HepG2 (cell line): ENCODE results near the gene CAPN10. TPM values are rescaled to one million over a fixed set of nuclear protein-coding genes. Genes with fewer than 3 reads are reported as not detected.
A peak's percentile ranks its signal among the peaks of the same experiment; 100 is the strongest.

Experiments used
- ATAC-seq: fragments of 200-7000 bp; cut with Tn5 transposase; 3 replicates; pipeline ENCODE4 v1.9.1; 2020; ENCODE audit warnings: mild to moderate bottlenecking, moderate library complexity
- BruUV-seq: library from RNA; stranded (reverse); fragments of 400-500 nt; replicated peaks from 2 replicates; lab custom pipeline; 2021; lab: Mats Ljungman, UMichigan
- CTCF ChIA-PET: fragments of 300-600 bp; formaldehyde crosslinking; extraction: SDS; loops from one replicate; lab custom pipeline; 2021; ENCODE audit warnings: low total read pairs, inconsistent platforms, low intra/inter-chr PET ratio; lab: Yijun Ruan, JAX
- POLR2A ChIA-PET: fragments of 350-600 bp; sonication (Branson Sonifier 250); formaldehyde crosslinking; loops from one replicate; lab custom pipeline; 2020; ENCODE audit warnings: antibody characterized with exemption, inconsistent platforms; lab: Yijun Ruan, JAX
- DNase-seq: peaks from one replicate; pipeline ENCODE4 v3.0.0-alpha.2; 2015; ENCODE audit warnings: low spot score
- FAIRE-seq: peaks from 3 replicates; lab custom pipeline; 2011; peaks lifted over from hg19 to GRCh38; lab: Jason Lieb, UNC
- H2AFZ ChIP-seq: one replicate; pipeline ENCODE4 v1.6.1; 2011; ENCODE audit warnings: low read length, inconsistent platforms
- H3K27ac ChIP-seq: fragments of 300-600 bp; 3 replicates; pipeline ENCODE4 v1.8.0; 2011; ENCODE audit warnings: mixed run types, mild to moderate bottlenecking, mixed read lengths, low read length, inconsistent platforms; ENCODE audit not compliant: insufficient read depth; ENCODE audit errors: extremely low read length
- H3K27me3 ChIP-seq, 2 experiments: fragments of 200-600 bp in 1 of 2; 2 replicates in 1 of 2; 3 replicates in 1 of 2; pipeline versions ENCODE4 v1.6.0 to v1.8.0; 2011; ENCODE audit warnings: low read length in 2 of 2, mild to moderate bottlenecking in 2 of 2, moderate library complexity in 2 of 2, inconsistent platforms in 1 of 2; ENCODE audit not compliant: insufficient read depth in 2 of 2, control insufficient read depth in 1 of 2
- H3K36me3 ChIP-seq, 2 experiments: fragments of 200-600 bp in 1 of 2; replicated peaks in 1 of 2; 2 replicates in 1 of 2; 3 replicates in 1 of 2; pipeline versions ENCODE4 v1.5.1 to v1.8.0; 2011; ENCODE audit warnings: low read length in 2 of 2, inconsistent platforms in 1 of 2; ENCODE audit not compliant: insufficient read depth in 2 of 2, control insufficient read depth in 1 of 2
- H3K4me1 ChIP-seq: 2 replicates; pipeline ENCODE4 v1.5.1; 2012; ENCODE audit warnings: low read length, inconsistent platforms; ENCODE audit not compliant: insufficient read depth
- H3K4me2 ChIP-seq: 2 replicates; pipeline ENCODE4 v1.6.0; 2011; ENCODE audit warnings: low read depth, low read length, inconsistent platforms
- H3K4me3 ChIP-seq, 3 experiments: fragments of 200-600 bp in 1 of 3; sonication (generic), shearing (Covaris generic) in 1 of 3; replicated peaks in 1 of 3; 2 replicates each; pipeline ENCODE4 v1.5.1; 2011 to 2016; ENCODE audit warnings: low read length in 3 of 3, inconsistent platforms in 2 of 3, low read depth in 2 of 3, mild to moderate bottlenecking in 2 of 3, control low read depth in 1 of 3, mixed read lengths in 1 of 3; ENCODE audit not compliant: insufficient read depth in 1 of 3
- H3K79me2 ChIP-seq: one replicate; pipeline ENCODE4 v1.6.1; 2011; ENCODE audit warnings: low read length, inconsistent platforms; ENCODE audit not compliant: insufficient read depth
- H3K9ac ChIP-seq: 2 replicates; pipeline ENCODE4 v1.6.0; 2011; ENCODE audit warnings: mild to moderate bottlenecking, low read depth, low read length, inconsistent platforms; ENCODE audit not compliant: insufficient read depth
- H3K9me3 ChIP-seq: 2 replicates; pipeline ENCODE4 v1.5.1; 2012; ENCODE audit warnings: mild to moderate bottlenecking, low read length
- H4K20me1 ChIP-seq: 2 replicates; pipeline ENCODE4 v1.6.0; 2011; ENCODE audit warnings: inconsistent platforms, mild to moderate bottlenecking, low read length, moderate library complexity; ENCODE audit not compliant: insufficient read depth
- AGO2 ChIP-seq: fragments of 200-400 bp; formaldehyde crosslinking; optimal IDR thresholded peaks from 2 replicates; pipeline ENCODE3; 2017; ENCODE audit warnings: mild to moderate bottlenecking, low read depth, low read length, moderate library complexity
- ATRX ChIP-seq: sonication (generic); formaldehyde crosslinking; IDR thresholded peaks from 2 replicates; pipeline ENCODE4 v1.4.0; 2020; ENCODE audit warnings: missing genetic modification reagents, borderline replicate concordance
- ELF4 ChIP-seq: sonication (generic); formaldehyde crosslinking; IDR thresholded peaks from 2 replicates; pipeline ENCODE4 v1.5.0; 2020; ENCODE audit warnings: missing genetic modification reagents, mild to moderate bottlenecking, moderate library complexity, borderline replicate concordance
- FOXC1 ChIP-seq: sonication (generic); formaldehyde crosslinking; IDR thresholded peaks from 2 replicates; pipeline ENCODE4 v1.8.0; 2022; ENCODE audit warnings: mild to moderate bottlenecking, missing genetic modification reagents, borderline replicate concordance
- HNRNPL ChIP-seq: fragments of 200-400 bp; formaldehyde crosslinking; IDR thresholded peaks from 2 replicates; pipeline ENCODE4 v1.6.1; 2017; ENCODE audit warnings: mild to moderate bottlenecking, low read depth, low read length
- POLR2A ChIP-seq, 2 experiments: IDR thresholded peaks; 2 replicates each; pipeline ENCODE4 v1.6.1; 2011; ENCODE audit warnings: low read depth in 2 of 2, low read length in 2 of 2, mild to moderate bottlenecking in 1 of 2, moderate library complexity in 1 of 2; ENCODE audit not compliant: insufficient read depth in 1 of 2
- POLR2G ChIP-seq: fragments of 200-400 bp; formaldehyde crosslinking; IDR thresholded peaks from 2 replicates; pipeline ENCODE4 v1.6.1; 2018; ENCODE audit warnings: mild to moderate bottlenecking, low read depth, low read length, moderate library complexity
- RFXAP ChIP-seq: sonication (generic); formaldehyde crosslinking; IDR thresholded peaks from 2 replicates; pipeline ENCODE4 v1.4.0; 2020; ENCODE audit warnings: missing genetic modification reagents, borderline replicate concordance
- SIX4 ChIP-seq: sonication (generic); formaldehyde crosslinking; IDR thresholded peaks from 2 replicates; pipeline ENCODE4 v1.4.0; 2020; ENCODE audit warnings: missing genetic modification reagents
- ZKSCAN1 ChIP-seq: fragments of 150-350 bp; IDR thresholded peaks from 2 replicates; pipeline ENCODE4 v1.6.1; 2014; ENCODE audit warnings: low read length
- ZMYM3 ChIP-seq: sonication (generic); formaldehyde crosslinking; IDR thresholded peaks from 2 replicates; pipeline ENCODE4 v1.5.1; 2020; ENCODE audit warnings: mild to moderate bottlenecking, missing genetic modification reagents
- ZNF260 ChIP-seq: sonication (generic); formaldehyde crosslinking; IDR thresholded peaks from 2 replicates; pipeline ENCODE4 v1.4.0; 2020; ENCODE audit warnings: missing genetic modification reagents, low read depth, mild to moderate bottlenecking, borderline replicate concordance
- WGBS: methylation state at CpG from one replicate; pipeline ENCODE4 v1.1.6; 2017; ENCODE audit warnings: low lambda C conversion rate; 5-methylcytosine and 5-hydroxymethylcytosine counted together
- in situ Hi-C: cut with HindIII; loops from 2 replicates; pipeline ENCODE4 v1.10.0; 2017; ENCODE audit warnings: low pct_unique_long_range_greater_than_20kb; ENCODE audit not compliant: extremely low pct_ligation_motif_present
- intact Hi-C: fragments of 100-400 bp; cut with micrococcal nuclease; formaldehyde crosslinking; loops from one replicate; pipeline ENCODE4 v1.10.0; 2022; ENCODE audit not compliant: unreplicated experiment
- polyA plus RNA-seq, 8 experiments: library from polyadenylated mRNA; depleted of rRNA in 3 of 8; stranded (reverse) in 7 of 8; unstranded in 1 of 8; fragments of >200 nt; fragmentation: Illumina TruSeq in 4 of 8; extraction: Trizol in 4 of 8; gene quantifications; 2 replicates each; pipeline versions ENCODE4 v1.2.1 to v1.2.3, GENCODE V29; 2011 to 2016; ENCODE audit warnings: low read depth in 4 of 8, missing spikeins in 1 of 8, mixed read lengths in 1 of 8; ENCODE audit not compliant: insufficient read depth in 1 of 8
- total RNA-seq, 5 experiments: library from RNA; depleted of rRNA; stranded (reverse); fragments of >200 nt; fragmentation: Illumina TruSeq; extraction: Trizol; gene quantifications; 2 replicates each; pipeline ENCODE4 v1.2.3, GENCODE V29; 2016; ENCODE audit warnings: low read depth in 1 of 5
- TF ChIP-seq, protein P1 (sequence below): IDR thresholded peaks from 2 replicates; pipeline ENCODE4 v1.6.1; 2012; ENCODE audit warnings: low read depth, low read length, improper control_type of control experiment
- TF ChIP-seq, protein P2 (sequence below): sonication (generic); formaldehyde crosslinking; IDR thresholded peaks from 2 replicates; pipeline ENCODE4 v1.5.1; 2020; ENCODE audit warnings: missing genetic modification reagents, mild to moderate bottlenecking, borderline replicate concordance
- TF ChIP-seq, protein P3 (sequence below): sonication (generic); formaldehyde crosslinking; IDR thresholded peaks from 2 replicates; pipeline ENCODE4 v1.5.1; 2020; ENCODE audit warnings: mild to moderate bottlenecking, missing genetic modification reagents, moderate library complexity
- TF ChIP-seq, protein P4 (sequence below): fragments of 450-650 bp; IDR thresholded peaks from 2 replicates; pipeline ENCODE4 v1.6.1; 2016

CAPN10 gene
- total and polyA plus RNA-seq, 2 of the 13 experiments (the other 11 are each of a cell fraction or from before 2014, with no cell fraction given) = 27.6 to 32.4 TPM

DNA sequence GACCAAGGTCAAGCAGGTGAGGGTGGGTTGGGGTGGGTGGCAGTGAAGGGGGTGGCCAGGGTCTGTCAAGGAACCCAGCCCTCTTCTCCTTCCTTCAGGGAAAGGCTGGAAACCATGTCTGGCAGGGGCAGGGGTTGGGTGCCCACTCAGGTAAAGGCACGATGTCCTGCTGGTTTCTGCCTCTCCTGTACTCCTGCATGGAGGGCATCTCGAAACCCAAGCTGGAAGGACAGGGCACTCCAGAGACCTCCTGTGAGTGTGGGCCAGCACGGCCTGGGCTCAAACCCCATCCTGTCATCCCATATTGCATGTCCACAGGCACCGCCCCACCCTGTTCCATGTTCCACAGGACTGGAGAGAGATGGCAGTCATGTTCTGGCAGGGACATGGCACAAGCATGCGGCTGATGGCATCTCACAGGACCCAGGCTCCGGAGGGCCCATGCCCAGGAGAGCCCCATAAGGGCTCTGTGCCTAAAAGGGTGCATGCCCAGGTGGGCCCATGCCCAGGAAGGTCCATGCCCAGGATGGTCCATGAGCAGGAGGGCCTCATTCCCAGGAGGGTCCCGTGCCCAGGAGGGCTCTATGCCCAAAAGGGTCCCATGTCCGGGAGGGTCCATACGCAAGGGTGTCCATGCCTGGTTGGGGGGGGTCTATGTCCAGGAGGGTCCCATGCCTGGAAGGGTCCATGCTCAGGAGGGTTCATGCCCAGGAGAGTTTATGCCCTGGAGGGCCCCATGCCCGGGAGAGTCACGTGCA is 45.2 kb downstream of the CAPN10 start:
- ATAC-seq (no peak), FAIRE-seq (no peak), DNase-seq (no peak)
- ChIA-PET POLR2A (no interaction called here), CTCF (no interaction called here)
- intact Hi-C loops (no loop called here), in situ Hi-C loops (no loop called here)
- Histone ChIP-seq H3K36me3 (no peaks in the 10 kb centered on the region; a peak in 2 of 5 replicates), H3K4me3 (no peak overlapping the region), H3K27me3 (no peaks in the 10 kb centered on the region), H3K9ac (no peak overlapping the region), H3K4me2 (no peak overlapping the region), H3K79me2 (no peaks in the 10 kb centered on the region), H4K20me1 (no peaks in the 10 kb centered on the region), H2AFZ (no peak overlapping the region), H3K27ac (no peak overlapping the region), H3K9me3 (peaks cover 34% of the 10 kb centered on the region), H3K4me1 (peaks cover 25% of the 10 kb centered on the region)
- TF ChIP-seq, protein P1, sequence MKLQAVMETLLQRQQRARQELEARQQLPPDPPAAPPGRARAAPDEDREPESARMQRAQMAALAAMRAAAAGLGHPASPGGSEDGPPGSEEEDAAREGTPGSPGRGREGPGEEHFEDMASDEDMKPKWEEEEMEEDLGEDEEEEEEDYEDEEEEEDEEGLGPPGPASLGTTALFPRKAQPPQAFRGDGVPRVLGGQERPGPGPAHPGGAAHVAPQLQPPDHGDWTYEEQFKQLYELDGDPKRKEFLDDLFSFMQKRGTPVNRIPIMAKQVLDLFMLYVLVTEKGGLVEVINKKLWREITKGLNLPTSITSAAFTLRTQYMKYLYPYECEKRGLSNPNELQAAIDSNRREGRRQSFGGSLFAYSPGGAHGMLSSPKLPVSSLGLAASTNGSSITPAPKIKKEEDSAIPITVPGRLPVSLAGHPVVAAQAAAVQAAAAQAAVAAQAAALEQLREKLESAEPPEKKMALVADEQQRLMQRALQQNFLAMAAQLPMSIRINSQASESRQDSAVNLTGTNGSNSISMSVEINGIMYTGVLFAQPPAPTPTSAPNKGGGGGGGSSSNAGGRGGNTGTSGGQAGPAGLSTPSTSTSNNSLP = no peak
- TF ChIP-seq ATRX (CRISPR knock-in tag) (no peak), SIX4 (CRISPR knock-in tag) (no peak), RFXAP (CRISPR knock-in tag) (no peak), ZMYM3 (CRISPR knock-in tag) (no peak), ZKSCAN1 (no peak), ELF4 (CRISPR knock-in tag) (no peak), HNRNPL (peak; percentile 48; the same call in 1 of the 2 replicates), ZNF260 (CRISPR knock-in tag) (no peak), AGO2 (peak; percentile 66), POLR2A (IDR thresholded peaks at IDR 0.05; ENCODE audit: insufficient read depth in 1 of 2, low read depth in 2 of 2, low read length in 2 of 2) (0 out of 4 replicates have a peak, but pooled peaks of 1 of the 2 experiments have one; percentile 1), FOXC1 (CRISPR knock-in tag) (0 out of 2 replicates have a peak, but pooled peaks have one; percentile 35), POLR2G (peak; percentile 30; the same call in 1 of the 2 replicates)
- TF ChIP-seq, protein P2, sequence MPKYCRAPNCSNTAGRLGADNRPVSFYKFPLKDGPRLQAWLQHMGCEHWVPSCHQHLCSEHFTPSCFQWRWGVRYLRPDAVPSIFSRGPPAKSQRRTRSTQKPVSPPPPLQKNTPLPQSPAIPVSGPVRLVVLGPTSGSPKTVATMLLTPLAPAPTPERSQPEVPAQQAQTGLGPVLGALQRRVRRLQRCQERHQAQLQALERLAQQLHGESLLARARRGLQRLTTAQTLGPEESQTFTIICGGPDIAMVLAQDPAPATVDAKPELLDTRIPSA (CRISPR knock-in tag) = no peak
- TF ChIP-seq, protein P3, sequence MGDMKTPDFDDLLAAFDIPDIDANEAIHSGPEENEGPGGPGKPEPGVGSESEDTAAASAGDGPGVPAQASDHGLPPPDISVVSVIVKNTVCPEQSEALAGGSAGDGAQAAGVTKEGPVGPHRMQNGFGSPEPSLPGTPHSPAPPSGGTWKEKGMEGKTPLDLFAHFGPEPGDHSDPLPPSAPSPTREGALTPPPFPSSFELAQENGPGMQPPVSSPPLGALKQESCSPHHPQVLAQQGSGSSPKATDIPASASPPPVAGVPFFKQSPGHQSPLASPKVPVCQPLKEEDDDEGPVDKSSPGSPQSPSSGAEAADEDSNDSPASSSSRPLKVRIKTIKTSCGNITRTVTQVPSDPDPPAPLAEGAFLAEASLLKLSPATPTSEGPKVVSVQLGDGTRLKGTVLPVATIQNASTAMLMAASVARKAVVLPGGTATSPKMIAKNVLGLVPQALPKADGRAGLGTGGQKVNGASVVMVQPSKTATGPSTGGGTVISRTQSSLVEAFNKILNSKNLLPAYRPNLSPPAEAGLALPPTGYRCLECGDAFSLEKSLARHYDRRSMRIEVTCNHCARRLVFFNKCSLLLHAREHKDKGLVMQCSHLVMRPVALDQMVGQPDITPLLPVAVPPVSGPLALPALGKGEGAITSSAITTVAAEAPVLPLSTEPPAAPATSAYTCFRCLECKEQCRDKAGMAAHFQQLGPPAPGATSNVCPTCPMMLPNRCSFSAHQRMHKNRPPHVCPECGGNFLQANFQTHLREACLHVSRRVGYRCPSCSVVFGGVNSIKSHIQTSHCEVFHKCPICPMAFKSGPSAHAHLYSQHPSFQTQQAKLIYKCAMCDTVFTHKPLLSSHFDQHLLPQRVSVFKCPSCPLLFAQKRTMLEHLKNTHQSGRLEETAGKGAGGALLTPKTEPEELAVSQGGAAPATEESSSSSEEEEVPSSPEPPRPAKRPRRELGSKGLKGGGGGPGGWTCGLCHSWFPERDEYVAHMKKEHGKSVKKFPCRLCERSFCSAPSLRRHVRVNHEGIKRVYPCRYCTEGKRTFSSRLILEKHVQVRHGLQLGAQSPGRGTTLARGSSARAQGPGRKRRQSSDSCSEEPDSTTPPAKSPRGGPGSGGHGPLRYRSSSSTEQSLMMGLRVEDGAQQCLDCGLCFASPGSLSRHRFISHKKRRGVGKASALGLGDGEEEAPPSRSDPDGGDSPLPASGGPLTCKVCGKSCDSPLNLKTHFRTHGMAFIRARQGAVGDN (CRISPR knock-in tag) = peak; percentile 22; the same call in 1 of the 2 replicates
- TF ChIP-seq, protein P4, sequence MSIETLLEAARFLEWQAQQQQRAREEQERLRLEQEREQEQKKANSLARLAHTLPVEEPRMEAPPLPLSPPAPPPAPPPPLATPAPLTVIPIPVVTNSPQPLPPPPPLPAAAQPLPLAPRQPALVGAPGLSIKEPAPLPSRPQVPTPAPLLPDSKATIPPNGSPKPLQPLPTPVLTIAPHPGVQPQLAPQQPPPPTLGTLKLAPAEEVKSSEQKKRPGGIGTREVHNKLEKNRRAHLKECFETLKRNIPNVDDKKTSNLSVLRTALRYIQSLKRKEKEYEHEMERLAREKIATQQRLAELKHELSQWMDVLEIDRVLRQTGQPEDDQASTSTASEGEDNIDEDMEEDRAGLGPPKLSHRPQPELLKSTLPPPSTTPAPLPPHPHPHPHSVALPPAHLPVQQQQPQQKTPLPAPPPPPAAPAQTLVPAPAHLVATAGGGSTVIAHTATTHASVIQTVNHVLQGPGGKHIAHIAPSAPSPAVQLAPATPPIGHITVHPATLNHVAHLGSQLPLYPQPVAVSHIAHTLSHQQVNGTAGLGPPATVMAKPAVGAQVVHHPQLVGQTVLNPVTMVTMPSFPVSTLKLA = no peak
- WGBS = 57% methylated on average over 7 of the region's 11 CpGs
- BruUV-seq = no TSS peak
